22Rv1 (cell line): ENCODE results near the gene DPT.

Source experiments
- H3K27ac ChIP-seq: fragments of 450-650 bp; 2 replicates; pipeline ENCODE4 v1.5.1; 2017
- ZFX ChIP-seq: fragments of 450-650 bp; IDR thresholded peaks from 2 replicates; pipeline ENCODE4 v1.6.1; 2017; ENCODE audit warnings: antibody characterized with exemption, borderline replicate concordance
- TF ChIP-seq, protein P1 (sequence below): fragments of 450-650 bp; IDR thresholded peaks from 2 replicates; pipeline ENCODE4 v1.5.1; 2017; ENCODE audit warnings: mild to moderate bottlenecking

DPT gene

DNA sequence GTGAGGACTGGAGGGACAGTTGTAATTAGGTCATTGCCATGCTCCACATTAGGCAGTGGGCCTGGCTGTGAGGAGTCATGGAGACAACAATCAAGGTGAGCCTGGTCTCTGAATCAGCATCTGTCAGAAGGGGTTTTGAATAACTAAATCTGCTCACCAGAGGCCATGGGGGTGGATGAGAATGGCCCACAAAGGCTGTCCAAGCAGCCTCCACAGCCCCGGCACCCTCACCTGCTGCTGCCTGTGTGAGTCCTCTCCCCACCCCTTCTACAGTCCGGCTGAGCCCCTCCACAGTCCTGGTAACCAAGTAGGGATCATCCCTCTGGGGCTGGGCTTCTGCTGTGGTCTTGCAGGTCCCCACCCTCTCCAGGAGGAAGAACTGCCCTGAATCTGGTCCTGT lies 2.3 kb downstream of the DPT start:
- H3K27ac ChIP-seq: no peak overlapping the region
- TF ChIP-seq ZFX: no peak
- TF ChIP-seq, protein P1, sequence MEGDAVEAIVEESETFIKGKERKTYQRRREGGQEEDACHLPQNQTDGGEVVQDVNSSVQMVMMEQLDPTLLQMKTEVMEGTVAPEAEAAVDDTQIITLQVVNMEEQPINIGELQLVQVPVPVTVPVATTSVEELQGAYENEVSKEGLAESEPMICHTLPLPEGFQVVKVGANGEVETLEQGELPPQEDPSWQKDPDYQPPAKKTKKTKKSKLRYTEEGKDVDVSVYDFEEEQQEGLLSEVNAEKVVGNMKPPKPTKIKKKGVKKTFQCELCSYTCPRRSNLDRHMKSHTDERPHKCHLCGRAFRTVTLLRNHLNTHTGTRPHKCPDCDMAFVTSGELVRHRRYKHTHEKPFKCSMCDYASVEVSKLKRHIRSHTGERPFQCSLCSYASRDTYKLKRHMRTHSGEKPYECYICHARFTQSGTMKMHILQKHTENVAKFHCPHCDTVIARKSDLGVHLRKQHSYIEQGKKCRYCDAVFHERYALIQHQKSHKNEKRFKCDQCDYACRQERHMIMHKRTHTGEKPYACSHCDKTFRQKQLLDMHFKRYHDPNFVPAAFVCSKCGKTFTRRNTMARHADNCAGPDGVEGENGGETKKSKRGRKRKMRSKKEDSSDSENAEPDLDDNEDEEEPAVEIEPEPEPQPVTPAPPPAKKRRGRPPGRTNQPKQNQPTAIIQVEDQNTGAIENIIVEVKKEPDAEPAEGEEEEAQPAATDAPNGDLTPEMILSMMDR: no peak

GRCh38 chr1:168726281-168726680 lies 2.7 kb downstream of the DPT start:
- no peak for TF ChIP-seq ZFX
- TF ChIP-seq, protein P1: no peak
- no peak overlapping the region for H3K27ac ChIP-seq

DNA sequence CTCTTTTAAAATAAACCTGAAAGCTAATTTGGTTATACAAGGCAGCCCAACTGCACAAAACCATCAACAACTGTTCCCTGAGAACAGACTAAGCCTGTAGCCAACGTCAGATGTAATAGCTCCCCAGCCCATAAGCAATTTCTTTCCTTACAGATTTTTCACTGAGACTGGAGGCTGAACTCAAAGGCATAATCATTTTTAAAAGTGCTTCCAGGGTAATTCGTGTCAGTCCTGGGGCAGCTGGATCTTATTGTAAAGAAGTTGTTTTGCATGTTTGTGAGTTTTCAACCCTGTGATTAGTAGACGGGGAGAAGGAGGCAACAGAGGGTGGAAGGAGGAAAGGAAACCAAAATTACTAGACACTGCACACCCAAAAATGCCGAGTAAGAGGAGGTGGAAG lies 3.2 kb downstream of the DPT start:
- H3K27ac ChIP-seq: no peak overlapping the region
- TF ChIP-seq, protein P1: no peak
- TF ChIP-seq ZFX: no peak

DNA sequence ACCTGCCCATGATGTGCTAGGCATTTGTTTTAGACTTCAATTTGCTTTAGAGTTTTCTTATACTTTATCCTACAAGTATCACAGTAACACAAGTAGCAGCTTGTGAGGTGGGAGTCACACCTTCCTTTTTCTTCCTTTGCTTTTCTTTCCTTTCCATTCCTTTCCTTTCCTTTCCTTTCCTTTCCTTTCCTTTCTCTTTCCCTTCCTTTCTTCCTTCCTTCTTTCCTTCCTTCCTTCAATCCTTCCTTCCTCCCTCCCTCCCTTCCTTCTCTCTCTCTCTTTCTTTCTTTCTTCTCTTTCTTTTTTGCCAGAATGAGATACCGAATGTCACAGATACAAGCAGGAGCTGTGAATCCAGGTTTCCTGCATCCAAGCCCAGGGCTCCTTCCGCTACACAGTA lies 3.9 kb downstream of the DPT start:
- no peak overlapping the region for H3K27ac ChIP-seq
- TF ChIP-seq, protein P1: no peak
- TF ChIP-seq ZFX: no peak

DNA sequence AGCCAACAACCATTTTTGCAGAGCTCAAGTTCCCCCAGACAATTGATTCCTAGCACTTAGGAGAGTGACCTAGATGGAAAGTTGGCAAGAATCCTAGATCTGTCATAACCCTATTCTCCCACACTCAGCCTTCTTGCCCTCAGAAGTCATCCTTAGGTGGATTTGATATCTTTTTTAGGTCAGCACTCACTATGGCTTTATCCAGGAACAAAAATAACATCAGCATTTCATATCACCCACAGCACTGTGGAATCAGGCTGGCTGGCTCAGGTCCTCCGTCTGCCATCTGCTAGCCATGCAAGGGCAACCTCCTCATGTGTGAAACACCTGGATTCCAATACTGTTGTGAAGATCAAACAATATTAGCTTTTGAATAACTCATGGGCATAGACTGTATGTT lies 6.0 kb downstream of the DPT start:
- H3K27ac ChIP-seq: no peak overlapping the region
- TF ChIP-seq, protein P1: no peak
- no peak for TF ChIP-seq ZFX

- TF ChIP-seq, protein P1: no peak
- no peak for TF ChIP-seq ZFX
- H3K27ac ChIP-seq: no peak overlapping the region
Measured at GRCh38 chr1:168720839-168721238, 8.2 kb downstream of the DPT start.

DNA sequence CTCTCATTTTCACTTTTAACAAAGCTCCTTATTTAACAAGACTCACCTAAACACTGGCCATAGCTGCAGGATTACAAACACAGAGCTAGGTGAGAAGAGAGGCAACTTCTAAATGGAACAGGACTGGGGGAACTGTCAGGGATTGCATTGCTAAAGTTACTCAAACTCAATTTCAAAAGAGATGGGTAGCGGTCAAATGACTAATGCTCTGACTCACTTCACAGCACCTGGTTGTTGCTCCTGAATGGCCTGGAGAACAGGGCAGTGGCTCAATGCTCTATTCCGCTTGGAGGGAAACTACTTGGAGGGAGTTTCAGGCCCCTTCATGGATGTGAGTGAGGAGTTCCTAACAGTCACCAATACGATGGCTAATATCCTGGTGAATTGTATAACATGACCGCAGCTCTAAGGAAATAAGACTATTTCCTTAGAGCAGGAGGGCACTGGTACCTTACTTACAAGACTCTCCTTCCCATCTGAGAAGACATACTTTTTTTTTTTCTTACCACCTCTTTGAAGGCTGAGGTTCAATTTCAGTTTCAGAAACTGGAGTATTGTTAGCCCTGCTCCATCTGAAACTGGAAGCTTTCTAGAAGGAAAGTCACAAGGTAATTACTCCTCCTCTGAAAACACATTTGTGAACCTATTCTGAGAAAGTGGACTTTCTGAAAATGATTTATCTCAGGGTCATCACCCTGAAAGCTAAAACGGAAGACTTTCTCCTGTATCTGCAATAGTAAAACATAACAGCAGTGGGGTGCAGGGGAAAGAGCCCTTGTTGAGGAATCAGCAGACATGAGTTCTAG lies 9.5 kb downstream of the DPT start:
- no peak overlapping the region for H3K27ac ChIP-seq
- TF ChIP-seq ZFX: no peak
